H9 (cell line): Measurements from ENCODE around the gene NUP85. TPM values are rescaled to one million over a fixed set of nuclear protein-coding genes. Genes with fewer than 3 reads are reported as not detected.

Experiments used
- DNase-seq: peaks from one replicate; pipeline ENCODE4 v3.0.0-alpha.2; 2017
- H2AFZ ChIP-seq: one replicate; pipeline ENCODE4 v1.6.1; 2013; ENCODE audit warnings: mild to moderate bottlenecking, low read length, control low read depth, moderate library complexity
- H2AK5ac ChIP-seq: 2 replicates; pipeline ENCODE4 v1.6.1; 2013; ENCODE audit warnings: low read length, control low read depth, mixed read lengths; ENCODE audit not compliant: insufficient read length
- H2BK120ac ChIP-seq: one replicate; pipeline ENCODE4 v1.6.1; 2013; ENCODE audit warnings: low read depth, mild to moderate bottlenecking, low read length, control low read depth, inconsistent platforms; ENCODE audit not compliant: poor library complexity, severe bottlenecking
- H2BK12ac ChIP-seq: 2 replicates; pipeline ENCODE4 v1.6.1; 2013; ENCODE audit warnings: low read length, control low read depth, mixed read lengths, low read depth; ENCODE audit not compliant: insufficient read length
- H2BK15ac ChIP-seq: 2 replicates; pipeline ENCODE4 v1.6.1; 2013; ENCODE audit warnings: low read depth, low read length, control low read depth
- H2BK20ac ChIP-seq: one replicate; pipeline ENCODE4 v1.6.1; 2013; ENCODE audit warnings: low read depth, mild to moderate bottlenecking, low read length, control low read depth, inconsistent platforms; ENCODE audit not compliant: poor library complexity, severe bottlenecking
- H2BK5ac ChIP-seq: 2 replicates; pipeline ENCODE4 v1.6.1; 2013; ENCODE audit warnings: low read length, control low read depth, mixed read lengths; ENCODE audit not compliant: insufficient read length
- H3K14ac ChIP-seq: 2 replicates; pipeline ENCODE4 v1.6.1; 2013; ENCODE audit warnings: low read length, control low read depth; ENCODE audit not compliant: insufficient read depth
- H3K18ac ChIP-seq: 2 replicates; pipeline ENCODE4 v1.6.1; 2013; ENCODE audit warnings: low read depth, mild to moderate bottlenecking, mixed read lengths, low read length, control low read depth; ENCODE audit not compliant: insufficient read length
- H3K23ac ChIP-seq: 2 replicates; pipeline ENCODE4 v1.6.1; 2013; ENCODE audit warnings: low read length, control low read depth, mixed read lengths, low read depth; ENCODE audit not compliant: insufficient read length
- H3K23me2 ChIP-seq: 2 replicates; pipeline ENCODE4 v1.6.1; 2013; ENCODE audit warnings: low read depth, mild to moderate bottlenecking, mixed read lengths, low read length, control low read depth; ENCODE audit not compliant: insufficient read length, poor library complexity, severe bottlenecking
- H3K27ac ChIP-seq: 2 replicates; pipeline ENCODE4 v1.5.1; 2013; ENCODE audit warnings: low read length, control low read depth, mixed read lengths, low read depth; ENCODE audit not compliant: insufficient read length
- H3K27me3 ChIP-seq: 2 replicates; pipeline ENCODE4 v1.6.1; 2013; ENCODE audit warnings: low read length, control low read depth, inconsistent platforms; ENCODE audit not compliant: insufficient read depth
- H3K4ac ChIP-seq: 2 replicates; pipeline ENCODE4 v1.6.1; 2013; ENCODE audit warnings: low read depth, mild to moderate bottlenecking, control low read depth, inconsistent platforms, low read length, moderate library complexity
- H3K4me1 ChIP-seq: 2 replicates; pipeline ENCODE4 v1.6.1; 2013; ENCODE audit warnings: low read length, control low read depth, inconsistent platforms; ENCODE audit not compliant: insufficient read depth
- H3K4me2 ChIP-seq: 2 replicates; pipeline ENCODE4 v1.6.1; 2013; ENCODE audit warnings: low read length, control low read depth, mixed read lengths; ENCODE audit not compliant: insufficient read length, insufficient read depth
- H3K56ac ChIP-seq: 2 replicates; pipeline ENCODE4 v1.6.1; 2013; ENCODE audit warnings: low read depth, mild to moderate bottlenecking, mixed read lengths, low read length, control low read depth; ENCODE audit not compliant: insufficient read length
- H3K79me1 ChIP-seq: 2 replicates; pipeline ENCODE4 v1.6.1; 2013; ENCODE audit warnings: low read depth, mild to moderate bottlenecking, moderate library complexity, low read length, control low read depth, inconsistent platforms; ENCODE audit not compliant: insufficient read depth, poor library complexity, severe bottlenecking
- H3K79me2 ChIP-seq: 2 replicates; pipeline ENCODE4 v1.6.1; 2013; ENCODE audit warnings: low read length, control low read depth, inconsistent platforms; ENCODE audit not compliant: insufficient read depth
- H3K9ac ChIP-seq: 2 replicates; pipeline ENCODE4 v1.6.1; 2013; ENCODE audit warnings: low read length, control low read depth, mixed read lengths; ENCODE audit not compliant: insufficient read length; ENCODE audit errors: extremely low read depth
- H3K9me3 ChIP-seq: one replicate; pipeline ENCODE4 v1.6.1; 2013; ENCODE audit warnings: low read depth, low read length, inconsistent platforms; ENCODE audit not compliant: control insufficient read depth
- H3T11ph ChIP-seq: one replicate; pipeline ENCODE4 v1.6.1; 2013; ENCODE audit warnings: mild to moderate bottlenecking, low read length, control low read depth, inconsistent platforms
- H4K20me1 ChIP-seq: one replicate; pipeline ENCODE4 v1.6.1; 2013; ENCODE audit not compliant: control insufficient read depth, insufficient read length, insufficient read depth
- H4K5ac ChIP-seq: 2 replicates; pipeline ENCODE4 v1.6.1; 2013; ENCODE audit warnings: low read depth, mild to moderate bottlenecking, mixed read lengths, low read length, control low read depth; ENCODE audit not compliant: insufficient read length
- H4K8ac ChIP-seq: replicated peaks from 2 replicates; pipeline ENCODE4 v1.6.1; 2013; ENCODE audit warnings: low read length, control low read depth, mixed read lengths, low read depth; ENCODE audit not compliant: insufficient read length
- H4K91ac ChIP-seq: 2 replicates; pipeline ENCODE4 v1.6.1; 2013; ENCODE audit warnings: low read depth, mild to moderate bottlenecking, moderate library complexity, mixed read lengths, low read length, control low read depth; ENCODE audit not compliant: insufficient read length
- H3K27ac Mint-ChIP-seq, 3 experiments: 2 replicates in 2 of 3; 3 replicates in 1 of 3; pipeline ENCODE4 v1.8.0; 2020 to 2021; ENCODE audit warnings: mixed read lengths in 3 of 3, mild to moderate bottlenecking in 1 of 3, moderate library complexity in 1 of 3
- H3K27me3 Mint-ChIP-seq: 2 replicates; pipeline ENCODE4 v1.8.0; 2021; ENCODE audit warnings: low read depth, mild to moderate bottlenecking, moderate library complexity, mixed read lengths
- H3K36me3 Mint-ChIP-seq, 3 experiments: 2 replicates in 2 of 3; 3 replicates in 1 of 3; pipeline ENCODE4 v1.8.0; 2020 to 2021; ENCODE audit warnings: low read depth in 3 of 3, mixed read lengths in 3 of 3; ENCODE audit not compliant: insufficient read depth in 1 of 3
- H3K4me1 Mint-ChIP-seq, 2 experiments: 2 replicates each; pipeline ENCODE4 v1.8.0; 2020; ENCODE audit warnings: mixed read lengths in 2 of 2
- H3K4me3 Mint-ChIP-seq, 2 experiments: 2 replicates in 1 of 2; 3 replicates in 1 of 2; pipeline ENCODE4 v1.8.0; 2020 to 2021; ENCODE audit warnings: mild to moderate bottlenecking in 2 of 2, mixed read lengths in 2 of 2, moderate library complexity in 1 of 2
- H3K9me3 Mint-ChIP-seq, 2 experiments: 2 replicates in 1 of 2; 3 replicates in 1 of 2; pipeline ENCODE4 v1.8.0; 2020; ENCODE audit warnings: mild to moderate bottlenecking in 2 of 2, mixed read lengths in 2 of 2, moderate library complexity in 1 of 2
- WGBS: extraction: QIAGEN DNeasy Blood & Tissue Kit; methylation state at CpG from one replicate; pipeline ENCODE4 v1.1.7; 2013; ENCODE audit warnings: missing lambda C conversion rate, low lambda C conversion rate, mixed read lengths; ENCODE audit not compliant: insufficient read length; ENCODE audit errors: extremely low coverage; 5-methylcytosine and 5-hydroxymethylcytosine counted together
- total RNA-seq: library from RNA; stranded (reverse); gene quantifications from 2 replicates; pipeline ENCODE4 v1.2.1, GENCODE V29; 2021
- TF ChIP-seq, protein P1 (sequence below): fragments of 200-600 bp; sonication (generic); conservative IDR thresholded peaks from 3 replicates; pipeline ENCODE4 v1.8.0; 2021; ENCODE audit warnings: antibody characterized with exemption, mild to moderate bottlenecking

Gene NUP85
- total RNA-seq, 1 experiment from 2014 or later: 145 TPM

DNA sequence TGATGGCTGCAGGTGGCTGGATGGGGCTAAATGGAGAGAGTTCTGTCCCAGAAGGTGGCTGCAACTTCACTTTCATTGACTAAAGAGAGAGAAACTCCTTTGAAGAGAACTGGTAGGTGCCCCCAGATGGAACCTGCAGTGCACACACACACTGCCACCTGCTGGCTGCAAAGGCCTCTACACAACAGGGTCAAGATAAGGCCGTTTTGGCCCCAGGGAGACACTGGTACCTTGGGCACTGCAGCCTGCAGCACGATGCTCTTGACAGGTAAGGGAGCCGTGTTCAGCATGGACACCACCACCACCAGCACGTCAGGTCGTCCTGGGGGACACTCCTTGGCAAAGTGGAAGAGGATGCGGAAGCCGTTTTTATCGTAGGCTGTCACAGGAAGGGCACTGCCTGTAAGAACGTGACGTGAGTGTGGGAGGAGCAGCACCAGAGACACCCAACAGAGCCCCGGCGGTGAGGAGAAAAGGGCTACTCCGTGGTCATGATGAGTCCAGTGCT, 33.3 kb downstream of the NUP85 start:
- Histone ChIP-seq H4K5ac (no peak overlapping the region), H4K20me1 (peaks cover 4% of the 10 kb centered on the region), H2AK5ac (no peak overlapping the region), H3K23ac (no peak overlapping the region), H3K23me2 (no peaks in the 10 kb centered on the region), H3K4me2 (no peak overlapping the region), H2BK5ac (no peak overlapping the region), H4K8ac (no peak overlapping the region), H3K27me3 (no peaks in the 10 kb centered on the region), H4K91ac (no peak overlapping the region), H2BK20ac (no peak overlapping the region), H3K9ac (no peak overlapping the region), H2BK120ac (no peak overlapping the region), H3K4ac (no peak overlapping the region), H3K9me3 (no peaks in the 10 kb centered on the region), H3K4me1 (no peaks in the 10 kb centered on the region), H3K56ac (no peak overlapping the region), H2BK15ac (no peak overlapping the region), H3K18ac (no peak overlapping the region), H3K14ac (no peak overlapping the region), H3K79me2 (no peaks in the 10 kb centered on the region), H2BK12ac (no peak overlapping the region), H3K27ac (no peak overlapping the region), H2AFZ (no peak overlapping the region), H3K79me1 (no peaks in the 10 kb centered on the region), H3T11ph (no peak overlapping the region)
- DNase-seq: peak; percentile 85
- no peaks in the 10 kb centered on the region for H3K27me3 Mint-ChIP-seq
- H3K27ac Mint-ChIP-seq: peak overlapping the region in 2 of 3 experiments; percentile 91 to 92; a peak in 4 of 7 replicates
- peaks cover 8 to 15% of the 10 kb centered on the region in 2 experiments for H3K4me1 Mint-ChIP-seq
- peak overlapping the region in 1 of 2 experiments; percentile 19; a peak in 2 of 5 replicates for H3K4me3 Mint-ChIP-seq
- no CpG with 5 or more reads among the region's 13 CpGs for WGBS
- peaks cover 36 to 87% (median 79%) of the 10 kb centered on the region in 3 experiments; a peak in 6 of 7 replicates for H3K36me3 Mint-ChIP-seq
- TF ChIP-seq, protein P1, sequence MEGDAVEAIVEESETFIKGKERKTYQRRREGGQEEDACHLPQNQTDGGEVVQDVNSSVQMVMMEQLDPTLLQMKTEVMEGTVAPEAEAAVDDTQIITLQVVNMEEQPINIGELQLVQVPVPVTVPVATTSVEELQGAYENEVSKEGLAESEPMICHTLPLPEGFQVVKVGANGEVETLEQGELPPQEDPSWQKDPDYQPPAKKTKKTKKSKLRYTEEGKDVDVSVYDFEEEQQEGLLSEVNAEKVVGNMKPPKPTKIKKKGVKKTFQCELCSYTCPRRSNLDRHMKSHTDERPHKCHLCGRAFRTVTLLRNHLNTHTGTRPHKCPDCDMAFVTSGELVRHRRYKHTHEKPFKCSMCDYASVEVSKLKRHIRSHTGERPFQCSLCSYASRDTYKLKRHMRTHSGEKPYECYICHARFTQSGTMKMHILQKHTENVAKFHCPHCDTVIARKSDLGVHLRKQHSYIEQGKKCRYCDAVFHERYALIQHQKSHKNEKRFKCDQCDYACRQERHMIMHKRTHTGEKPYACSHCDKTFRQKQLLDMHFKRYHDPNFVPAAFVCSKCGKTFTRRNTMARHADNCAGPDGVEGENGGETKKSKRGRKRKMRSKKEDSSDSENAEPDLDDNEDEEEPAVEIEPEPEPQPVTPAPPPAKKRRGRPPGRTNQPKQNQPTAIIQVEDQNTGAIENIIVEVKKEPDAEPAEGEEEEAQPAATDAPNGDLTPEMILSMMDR: peak; percentile 85
- no peaks in the 10 kb centered on the region for H3K9me3 Mint-ChIP-seq
